ENCODE measurements around the gene MMP20. TPM values are rescaled to one million over a fixed set of nuclear protein-coding genes. Genes with fewer than 3 reads are reported as not detected.
"Not testable (repeated sequence)": the region's sequence is repeated elsewhere in the genome, so short reads cannot be mapped to it uniquely, and the experiment has no call there.

Gene MMP20
- polyA plus RNA-seq, 2 of the 4 experiments (the other 2 are of a cell fraction), result not detected

DNA sequence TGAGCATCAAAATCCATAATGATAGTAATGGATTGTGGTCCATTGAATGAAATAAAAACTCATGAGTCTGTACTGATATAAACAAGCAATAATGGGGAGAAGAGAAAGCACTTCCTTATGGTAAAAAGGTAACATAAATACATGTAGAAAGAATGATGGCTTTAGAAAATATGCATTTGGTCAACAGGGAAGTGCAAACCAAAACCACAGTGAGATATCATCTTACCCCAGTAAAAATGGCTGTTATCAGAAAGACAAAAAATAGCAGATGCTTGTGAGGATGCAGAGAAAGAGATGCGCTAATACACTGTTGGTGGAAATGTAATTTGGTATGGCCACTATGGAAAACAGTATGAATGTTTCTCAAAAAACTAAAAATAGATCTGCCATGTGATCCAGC, 6.9 kb upstream of the MMP20 start:
- CTCF ChIA-PET, result interaction anchor here (1.6 kb wide), 1 partner anchor 19 kb away, joined by 8 read pairs; no protein-coding TSS in a partner anchor
- peaks cover 25% of the 10 kb centered on the region for H3K4me1 ChIP-seq
- 93% methylated on average over 1 of the region's 1 CpG for WGBS (ENCODE audit: missing lambda C conversion rate)

GRCh38 chr11:102630598-102631448, 5.7 kb upstream of the MMP20 start:
- DNase-seq (ENCODE audit: low read depth in 1 of 2, low spot score in 1 of 2) (no peak), ATAC-seq (peak; percentile 8 to 51; a peak in 4 of 6 replicates), FAIRE-seq (no peak)
- Histone ChIP-seq H3K4me1 (peaks cover 25% of the 10 kb centered on the region), H3K27ac (no peak overlapping the region; a peak in 1 of 6 replicates), H3K9me3 (no peaks in the 10 kb centered on the region), H3K4me3 (no peak overlapping the region), H3K4me2 (peak overlapping the region; percentile 39; the same call in 2 of the 3 replicates)
- WGBS (ENCODE audit: missing lambda C conversion rate), result 56% methylated on average over 11 of the region's 11 CpGs
- ChIA-PET CTCF (interaction anchor here (0.6 to 1.6 kb wide), 4 partner anchors 8 to 1948 kb away, joined by 3 to 8 read pairs (median 4); no protein-coding TSS in a partner anchor), POLR2A (no interaction called here)
- TF ChIP-seq CHD4 (IDR thresholded peaks at IDR 0.05; ENCODE audit: borderline replicate concordance), result no peak

More for the DNA sequence above, 6.9 kb upstream of the MMP20 start:
- no peak overlapping the region for H3K4me2 ChIP-seq
- DNase-seq (ENCODE audit: low read depth in 1 of 2, low spot score in 1 of 2) (no peak), FAIRE-seq (no peak), ATAC-seq (no peak)
- no peak for TF ChIP-seq EHMT2 (IDR thresholded peaks at IDR 0.05; ENCODE audit: low read depth)
- no peak for TF ChIP-seq TFCP2L1 (CRISPR knock-in tag; IDR thresholded peaks at IDR 0.05)
- TF ChIP-seq CBX2 (IDR thresholded peaks at IDR 0.05; ENCODE audit: borderline replicate concordance, low read depth), result no peak
- no peak overlapping the region for H3K27ac ChIP-seq
- POLR2A ChIA-PET, result no interaction called here
- H3K9me3 ChIP-seq, result no peaks in the 10 kb centered on the region
- no peak overlapping the region for H3K4me3 ChIP-seq

GRCh38 chr11:102629908-102630307, 4.8 kb upstream of the MMP20 start:
- Histone ChIP-seq H3K4me1 (peaks cover 25% of the 10 kb centered on the region), H3K4me2 (peak overlapping the region; percentile 21)
- CTCF ChIA-PET; H3K9me3 ChIP-seq; DNase-seq (ENCODE audit: low read depth in 1 of 2, low spot score in 1 of 2); H3K4me3 ChIP-seq; H3K27ac ChIP-seq; ATAC-seq; POLR2A ChIA-PET: not testable (repeated sequence)
- FAIRE-seq, result peak; percentile 23
- WGBS (ENCODE audit: missing lambda C conversion rate), result 19% methylated on average over 1 of the region's 1 CpG

GRCh38 chr11:102626676-102627075, 1.5 kb upstream of the MMP20 start:
- Histone ChIP-seq H3K4me3 (no peak overlapping the region), H3K9me3 (no peaks in the 10 kb centered on the region), H3K4me1 (peaks cover 25% of the 10 kb centered on the region), H3K4me2 (no peak overlapping the region), H3K27ac (no peak overlapping the region)
- 55% methylated on average over 1 of the region's 1 CpG for WGBS (ENCODE audit: missing lambda C conversion rate)
- POLR2A ChIA-PET, result no interaction called here
- no peak for TF ChIP-seq BHLHE40 (IDR thresholded peaks at IDR 0.05; ENCODE audit: low read depth, low read length)
- TF ChIP-seq HOXB5 (CRISPR knock-in tag; IDR thresholded peaks at IDR 0.05), result no peak
- TF ChIP-seq, protein P1, sequence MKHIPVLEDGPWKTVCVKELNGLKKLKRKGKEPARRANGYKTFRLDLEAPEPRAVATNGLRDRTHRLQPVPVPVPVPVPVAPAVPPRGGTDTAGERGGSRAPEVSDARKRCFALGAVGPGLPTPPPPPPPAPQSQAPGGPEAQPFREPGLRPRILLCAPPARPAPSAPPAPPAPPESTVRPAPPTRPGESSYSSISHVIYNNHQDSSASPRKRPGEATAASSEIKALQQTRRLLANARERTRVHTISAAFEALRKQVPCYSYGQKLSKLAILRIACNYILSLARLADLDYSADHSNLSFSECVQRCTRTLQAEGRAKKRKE (CRISPR knock-in tag; IDR thresholded peaks at IDR 0.05; ENCODE audit: low read depth), result no peak
- no peak for TF ChIP-seq MAFK (IDR thresholded peaks at IDR 0.05; ENCODE audit: partially characterized antibody)
- no peak for TF ChIP-seq E2F6 (IDR thresholded peaks at IDR 0.05; ENCODE audit: borderline replicate concordance, low read depth)
- no peak for TF ChIP-seq HDAC2 (IDR thresholded peaks at IDR 0.05)
- no peak for TF ChIP-seq CBX8 (IDR thresholded peaks at IDR 0.05)
- TF ChIP-seq RARB (CRISPR knock-in tag; IDR thresholded peaks at IDR 0.05), result no peak
- TF ChIP-seq, protein P2, sequence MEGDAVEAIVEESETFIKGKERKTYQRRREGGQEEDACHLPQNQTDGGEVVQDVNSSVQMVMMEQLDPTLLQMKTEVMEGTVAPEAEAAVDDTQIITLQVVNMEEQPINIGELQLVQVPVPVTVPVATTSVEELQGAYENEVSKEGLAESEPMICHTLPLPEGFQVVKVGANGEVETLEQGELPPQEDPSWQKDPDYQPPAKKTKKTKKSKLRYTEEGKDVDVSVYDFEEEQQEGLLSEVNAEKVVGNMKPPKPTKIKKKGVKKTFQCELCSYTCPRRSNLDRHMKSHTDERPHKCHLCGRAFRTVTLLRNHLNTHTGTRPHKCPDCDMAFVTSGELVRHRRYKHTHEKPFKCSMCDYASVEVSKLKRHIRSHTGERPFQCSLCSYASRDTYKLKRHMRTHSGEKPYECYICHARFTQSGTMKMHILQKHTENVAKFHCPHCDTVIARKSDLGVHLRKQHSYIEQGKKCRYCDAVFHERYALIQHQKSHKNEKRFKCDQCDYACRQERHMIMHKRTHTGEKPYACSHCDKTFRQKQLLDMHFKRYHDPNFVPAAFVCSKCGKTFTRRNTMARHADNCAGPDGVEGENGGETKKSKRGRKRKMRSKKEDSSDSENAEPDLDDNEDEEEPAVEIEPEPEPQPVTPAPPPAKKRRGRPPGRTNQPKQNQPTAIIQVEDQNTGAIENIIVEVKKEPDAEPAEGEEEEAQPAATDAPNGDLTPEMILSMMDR (IDR thresholded peaks at IDR 0.05), result no peak
- no peak for TF ChIP-seq POLR2A (IDR thresholded peaks at IDR 0.05; ENCODE audit: low read length)
- TF ChIP-seq KDM5A (IDR thresholded peaks at IDR 0.05), result no peak
- TF ChIP-seq HES2 (IDR thresholded peaks at IDR 0.05), result no peak
- CTCF ChIA-PET, result interaction anchor here (0.8 kb wide), 1 partner anchor 13 kb away, joined by 3 read pairs; no protein-coding TSS in a partner anchor
- ATAC-seq (no peak), FAIRE-seq (no peak), DNase-seq (ENCODE audit: low read depth in 1 of 2, low spot score in 1 of 2) (no peak)

All from A549 (cell line).